Gastrocnemius medialis (tissue), 4 donors: Measurements from ENCODE around the gene ELSPBP1.

Source experiments
- POLR2A ChIP-seq, 2 donors: fragments of 450-650 bp; IDR thresholded peaks; one replicate each; pipeline ENCODE4 v1.6.1; 2017; ENCODE audit warnings: antibody characterized with exemption in 2 of 2, mild to moderate bottlenecking in 2 of 2, moderate library complexity in 2 of 2
- TF ChIP-seq, protein P1 (sequence below), 5 experiments: fragments of 450-650 bp in 3 of 5; fragments of 200-600 bp in 2 of 5; sonication (generic) in 2 of 5; IDR thresholded peaks in 4 of 5; conservative IDR thresholded peaks in 1 of 5; 1 replicate in 4 of 5; 2 replicates in 1 of 5; pipeline ENCODE4 v1.5.1; 2016 to 2019; ENCODE audit warnings: antibody characterized with exemption in 5 of 5, mild to moderate bottlenecking in 3 of 5, moderate library complexity in 3 of 5

- TF ChIP-seq POLR2A (IDR thresholded peaks at IDR 0.05): no peak
- TF ChIP-seq, protein P1, sequence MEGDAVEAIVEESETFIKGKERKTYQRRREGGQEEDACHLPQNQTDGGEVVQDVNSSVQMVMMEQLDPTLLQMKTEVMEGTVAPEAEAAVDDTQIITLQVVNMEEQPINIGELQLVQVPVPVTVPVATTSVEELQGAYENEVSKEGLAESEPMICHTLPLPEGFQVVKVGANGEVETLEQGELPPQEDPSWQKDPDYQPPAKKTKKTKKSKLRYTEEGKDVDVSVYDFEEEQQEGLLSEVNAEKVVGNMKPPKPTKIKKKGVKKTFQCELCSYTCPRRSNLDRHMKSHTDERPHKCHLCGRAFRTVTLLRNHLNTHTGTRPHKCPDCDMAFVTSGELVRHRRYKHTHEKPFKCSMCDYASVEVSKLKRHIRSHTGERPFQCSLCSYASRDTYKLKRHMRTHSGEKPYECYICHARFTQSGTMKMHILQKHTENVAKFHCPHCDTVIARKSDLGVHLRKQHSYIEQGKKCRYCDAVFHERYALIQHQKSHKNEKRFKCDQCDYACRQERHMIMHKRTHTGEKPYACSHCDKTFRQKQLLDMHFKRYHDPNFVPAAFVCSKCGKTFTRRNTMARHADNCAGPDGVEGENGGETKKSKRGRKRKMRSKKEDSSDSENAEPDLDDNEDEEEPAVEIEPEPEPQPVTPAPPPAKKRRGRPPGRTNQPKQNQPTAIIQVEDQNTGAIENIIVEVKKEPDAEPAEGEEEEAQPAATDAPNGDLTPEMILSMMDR (IDR thresholded peaks at IDR 0.05 in 4 of 5, conservative IDR thresholded peaks at IDR 0.05 in 1 of 5): no peak
These were observed 9.8 kb downstream of the ELSPBP1 start for GRCh38 chr19:48004236-48004635.
